Neutrophil (primary cell): ENCODE measurements around the gene TMUB1.

Source experiments
- H3K27ac ChIP-seq: fragments of 200-600 bp; sonication (generic); 2 replicates; pipeline ENCODE4 v1.5.1; 2016; ENCODE audit warnings: mild to moderate bottlenecking, moderate library complexity
- H3K27me3 ChIP-seq: fragments of 200-600 bp; sonication (generic); 2 replicates; pipeline ENCODE4 v1.6.0; 2016; ENCODE audit warnings: mild to moderate bottlenecking
- H3K36me3 ChIP-seq: fragments of 200-600 bp; sonication (generic); 2 replicates; pipeline ENCODE4 v1.5.1; 2017
- H3K4me1 ChIP-seq, 2 experiments: fragments of 200-600 bp in 1 of 2; sonication (generic) in 1 of 2; 1 replicate in 1 of 2; 2 replicates in 1 of 2; pipeline versions ENCODE4 v1.5.1 to v1.6.1; 2013 to 2016; ENCODE audit warnings: low read depth in 1 of 2, low read length in 1 of 2, mild to moderate bottlenecking in 1 of 2, moderate library complexity in 1 of 2; ENCODE audit not compliant: control insufficient read depth in 1 of 2, insufficient read depth in 1 of 2
- H3K4me3 ChIP-seq, 2 experiments: fragments of 200-600 bp in 1 of 2; sonication (generic) in 1 of 2; 1 replicate in 1 of 2; 2 replicates in 1 of 2; pipeline ENCODE4 v1.5.1; 2013 to 2016; ENCODE audit warnings: low read depth in 1 of 2, low read length in 1 of 2, mild to moderate bottlenecking in 1 of 2, moderate library complexity in 1 of 2
- H3K9me3 ChIP-seq: fragments of 200-600 bp; sonication (generic); 2 replicates; pipeline ENCODE4 v1.5.1; 2016
- CTCF ChIP-seq: fragments of 200-600 bp; sonication (generic); IDR thresholded peaks from 2 replicates; pipeline ENCODE4 v1.5.1; 2016; ENCODE audit warnings: antibody characterized with exemption

The TMUB1 gene

GRCh38 chr7:151060416-151061212 lies 22.7 kb downstream of the TMUB1 start:
- Histone ChIP-seq H3K36me3 (peaks cover 18% of the 10 kb centered on the region), H3K4me1 (peaks cover 32 to 37% of the 10 kb centered on the region in 2 experiments), H3K4me3 (peak overlapping the region; percentile 69 to 88), H3K9me3 (no peaks in the 10 kb centered on the region), H3K27me3 (no peaks in the 10 kb centered on the region), H3K27ac (no peak overlapping the region)
- TF ChIP-seq CTCF: no peak

GRCh38 chr7:151060113-151060415 lies 23.2 kb downstream of the TMUB1 start:
- no peaks in the 10 kb centered on the region for H3K9me3 ChIP-seq
- peak overlapping the region; percentile 82 for H3K27ac ChIP-seq
- peaks cover 32 to 37% of the 10 kb centered on the region in 2 experiments for H3K4me1 ChIP-seq
- H3K27me3 ChIP-seq: no peaks in the 10 kb centered on the region
- peaks cover 13% of the 10 kb centered on the region for H3K36me3 ChIP-seq
- no peak for TF ChIP-seq CTCF
- peak overlapping the region; percentile 69 to 88 for H3K4me3 ChIP-seq

GRCh38 chr7:151059367-151060112 lies 23.8 kb downstream of the TMUB1 start, which contains the start of gene SLC4A2:
TSS of gene SLC4A2 (plus strand) at chr7:151059589. CDS start at chr7:151061988, 2,399 bp downstream.
- TF ChIP-seq CTCF: peak; percentile 35
- Histone ChIP-seq H3K27ac (peak within 1 kb of the TSS; percentile 82), H3K4me3 (peak within 1 kb of the TSS; percentile 69 to 88), H3K27me3 (no peaks in the 10 kb centered on the region), H3K36me3 (peaks cover 8% of the 10 kb centered on the region), H3K9me3 (no peaks in the 10 kb centered on the region), H3K4me1 (peaks cover 32 to 37% of the 10 kb centered on the region in 2 experiments)

GRCh38 chr7:151058781-151059366 lies 24.4 kb downstream of the TMUB1 start:
- H3K9me3 ChIP-seq: no peaks in the 10 kb centered on the region
- no peak for TF ChIP-seq CTCF
- H3K4me1 ChIP-seq: peaks cover 33 to 37% of the 10 kb centered on the region in 2 experiments

GRCh38 chr7:151057989-151058780 lies 25.1 kb downstream of the TMUB1 start:
- peak; percentile 37 for TF ChIP-seq CTCF
- H3K4me3 ChIP-seq: peak overlapping the region; percentile 69 to 88
- no peaks in the 10 kb centered on the region for H3K36me3 ChIP-seq
- H3K9me3 ChIP-seq: no peaks in the 10 kb centered on the region
- H3K27me3 ChIP-seq: no peaks in the 10 kb centered on the region
- peaks cover 40 to 42% of the 10 kb centered on the region in 2 experiments for H3K4me1 ChIP-seq
- peak overlapping the region; percentile 82 for H3K27ac ChIP-seq

More at GRCh38 chr7:151058781-151059366, 24.4 kb downstream of the TMUB1 start:
- no peaks in the 10 kb centered on the region for H3K27me3 ChIP-seq
- H3K27ac ChIP-seq: peak overlapping the region; percentile 82
- H3K4me3 ChIP-seq: peak overlapping the region; percentile 69 to 88
- peaks cover under 1% of the 10 kb centered on the region for H3K36me3 ChIP-seq
